HCT116 (cell line): Measurements from ENCODE around the gene CACNA1C. TPM values are rescaled to one million over a fixed set of nuclear protein-coding genes. Genes with fewer than 3 reads are reported as not detected.

Experiments used
- ATAC-seq: fragments of 200-7000 bp; cut with Tn5 transposase; 2 replicates; pipeline ENCODE4 v1.9.1; 2020; ENCODE audit warnings: mild to moderate bottlenecking, moderate library complexity
- BruUV-seq: library from RNA; stranded (reverse); fragments of 400-500 nt; replicated peaks from 2 replicates; lab custom pipeline; 2021; lab: Mats Ljungman, UMichigan
- CTCF ChIA-PET: fragments of 300-600 bp; sonication (Branson Sonifier 250); formaldehyde crosslinking; loops from one replicate; lab custom pipeline; 2021; ENCODE audit warnings: antibody characterized with exemption; lab: Charles Lee
- POLR2A ChIA-PET: fragments of 300-600, 350-600 bp; sonication (Branson Sonifier 250); formaldehyde crosslinking; loops from one replicate; lab custom pipeline; 2021; ENCODE audit warnings: antibody characterized with exemption; lab: Charles Lee
- RAD21 ChIA-PET, 2 experiments: fragments of 300-600 bp; sonication (Branson Sonifier 250); formaldehyde crosslinking; loops; one replicate each; lab custom pipeline; 2023; ENCODE audit warnings: low total read pairs in 2 of 2; ENCODE audit not compliant: uncharacterized antibody in 2 of 2, unreplicated experiment in 2 of 2, low non-redundant PET in 1 of 2; lab: Charles Lee
- DNase-seq: peaks from one replicate; pipeline ENCODE4 v3.0.0-alpha.2; 2010; ENCODE audit warnings: low read depth, low spot score
- H2AFZ ChIP-seq: fragments of 200-600 bp; shearing (Covaris generic), sonication (generic); 2 replicates; pipeline ENCODE4 v1.6.1; 2017; ENCODE audit warnings: low read depth, mixed run types, mixed read lengths, antibody characterized with exemption, low read length; ENCODE audit not compliant: poor library complexity, severe bottlenecking
- H3K27ac ChIP-seq: 2 replicates; pipeline ENCODE4 v1.5.1; 2012; ENCODE audit warnings: low read depth, low read length
- H3K27me3 ChIP-seq: fragments of 200-600 bp; sonication (generic); 2 replicates; pipeline ENCODE4 v1.6.1; 2016; ENCODE audit warnings: mixed run types, low read length, mixed read lengths; ENCODE audit not compliant: insufficient read depth
- H3K36me3 ChIP-seq, 2 experiments: fragments of 200-500 bp in 1 of 2; fragments of 200-600 bp in 1 of 2; sonication (Bioruptor generic) in 1 of 2; sonication (generic) in 1 of 2; 2 replicates each; pipeline versions ENCODE4 v1.5.1 to v1.6.1; 2014 to 2016; ENCODE audit warnings: low read length in 2 of 2, inconsistent platforms in 1 of 2, mixed read lengths in 1 of 2, mixed run types in 1 of 2; ENCODE audit not compliant: insufficient read depth in 2 of 2, control insufficient read depth in 1 of 2
- H3K4me1 ChIP-seq, 2 experiments: fragments of 200-600 bp in 1 of 2; sonication (generic) in 1 of 2; 2 replicates each; pipeline versions ENCODE4 v1.5.1 to v1.6.1; 2012 to 2017; ENCODE audit warnings: low read length in 2 of 2, inconsistent platforms in 1 of 2, mild to moderate bottlenecking in 1 of 2, mixed read lengths in 1 of 2, mixed run types in 1 of 2, moderate library complexity in 1 of 2; ENCODE audit not compliant: insufficient read depth in 2 of 2, control insufficient read depth in 1 of 2
- H3K4me2 ChIP-seq: fragments of 200-600 bp; sonication (generic); 2 replicates; pipeline ENCODE4 v1.6.1; 2017; ENCODE audit warnings: mixed run types, low read length, mixed read lengths
- H3K4me3 ChIP-seq, 2 experiments: fragments of 200-600 bp in 1 of 2; sonication (generic) in 1 of 2; replicated peaks in 1 of 2; 2 replicates each; pipeline ENCODE4 v1.5.1; 2011 to 2016; ENCODE audit warnings: low read length in 2 of 2, control low read depth in 1 of 2, low read depth in 1 of 2, mild to moderate bottlenecking in 1 of 2, mixed read lengths in 1 of 2, mixed run types in 1 of 2
- H3K79me2 ChIP-seq: fragments of 200-600 bp; sonication (generic); 2 replicates; pipeline ENCODE4 v1.6.1; 2017; ENCODE audit warnings: mild to moderate bottlenecking, mixed run types, low read length, moderate library complexity, mixed read lengths; ENCODE audit not compliant: insufficient read depth
- H3K9ac ChIP-seq: fragments of 200-600 bp; sonication (generic); 2 replicates; pipeline ENCODE4 v1.6.1; 2016; ENCODE audit warnings: low read length, mixed read lengths
- H3K9me2 ChIP-seq: fragments of 200-600 bp; sonication (generic), shearing (Covaris generic); 2 replicates; pipeline ENCODE4 v1.6.1; 2017; ENCODE audit warnings: mixed run types, mild to moderate bottlenecking, moderate library complexity; ENCODE audit not compliant: insufficient read depth
- H3K9me3 ChIP-seq, 2 experiments: fragments of 200-500 bp in 1 of 2; fragments of 200-600 bp in 1 of 2; sonication (Bioruptor generic) in 1 of 2; sonication (generic) in 1 of 2; 2 replicates each; pipeline ENCODE4 v1.6.1; 2014 to 2017; ENCODE audit warnings: low read length in 2 of 2, mixed read lengths in 2 of 2, inconsistent platforms in 1 of 2, low read depth in 1 of 2, mild to moderate bottlenecking in 1 of 2, mixed run types in 1 of 2, moderate library complexity in 1 of 2; ENCODE audit not compliant: control insufficient read depth in 1 of 2, insufficient read depth in 1 of 2
- H4K20me1 ChIP-seq: fragments of 200-600 bp; sonication (generic), shearing (Covaris generic); 2 replicates; pipeline ENCODE4 v1.6.1; 2017; ENCODE audit warnings: mixed run types, mild to moderate bottlenecking, moderate library complexity; ENCODE audit not compliant: insufficient read depth
- CBX3 ChIP-seq: IDR thresholded peaks from 2 replicates; pipeline ENCODE4 v1.6.1; 2012; ENCODE audit warnings: low read depth
- CEBPB ChIP-seq: IDR thresholded peaks from 2 replicates; pipeline ENCODE4 v1.6.1; 2012; ENCODE audit warnings: low read depth
- ELF1 ChIP-seq: IDR thresholded peaks from 2 replicates; pipeline ENCODE4 v1.6.1; 2012; ENCODE audit warnings: low read depth, borderline replicate concordance
- EZH2 ChIP-seq: fragments of 200-600 bp; sonication (generic); IDR thresholded peaks from 2 replicates; pipeline ENCODE4 v1.6.1; 2017; ENCODE audit warnings: antibody characterized with exemption, mixed run types
- EZH2phosphoT487 ChIP-seq: fragments of 200-600 bp; IDR thresholded peaks from 2 replicates; pipeline ENCODE4 v1.6.1; 2018; ENCODE audit warnings: antibody characterized with exemption, borderline replicate concordance
- FOSL1 ChIP-seq: IDR thresholded peaks from 2 replicates; pipeline ENCODE4 v1.6.1; 2012; ENCODE audit warnings: low read depth
- POLR2AphosphoS5 ChIP-seq: IDR thresholded peaks from 2 replicates; pipeline ENCODE4 v1.6.1; 2011; ENCODE audit warnings: mild to moderate bottlenecking, low read depth, low read length, moderate library complexity
- SP1 ChIP-seq: IDR thresholded peaks from 2 replicates; pipeline ENCODE4 v1.6.1; 2012; ENCODE audit warnings: low read depth
- SRF ChIP-seq: IDR thresholded peaks from 2 replicates; pipeline ENCODE4 v1.6.1; 2012; ENCODE audit warnings: low read depth
- TCF7L2 ChIP-seq: IDR thresholded peaks from 2 replicates; pipeline ENCODE4 v1.7.0; 2011; ENCODE audit warnings: borderline replicate concordance, inconsistent platforms; ENCODE audit not compliant: insufficient read depth, insufficient read length; ENCODE audit errors: extremely low read depth
- YY1 ChIP-seq: IDR thresholded peaks from 2 replicates; pipeline ENCODE4 v1.6.1; 2011; ENCODE audit warnings: low read length, low read depth, moderate library complexity, mild to moderate bottlenecking; ENCODE audit not compliant: insufficient replicate concordance; ENCODE audit errors: extremely low read depth
- ZNF274 ChIP-seq: fragments of 200-500 bp; sonication (Bioruptor generic); IDR thresholded peaks from 2 replicates; pipeline ENCODE4 v1.6.1; 2014; ENCODE audit warnings: mild to moderate bottlenecking, low read depth, low read length, inconsistent platforms
- intact Hi-C: fragments of 100-400 bp; cut with micrococcal nuclease; formaldehyde crosslinking; loops from 2 replicates; pipeline ENCODE4 v1.10.0; 2022
- total RNA-seq: library from RNA; stranded (reverse); gene quantifications from one replicate; pipeline ENCODE4 v1.2.1, GENCODE V29; 2021; ENCODE audit not compliant: unreplicated experiment
- TF ChIP-seq, protein P1 (sequence below): IDR thresholded peaks from 2 replicates; pipeline ENCODE4 v1.6.1; 2012
- TF ChIP-seq, protein P2 (sequence below): IDR thresholded peaks from 2 replicates; pipeline ENCODE4 v1.6.1; 2012
- TF ChIP-seq, protein P3 (sequence below): IDR thresholded peaks from 2 replicates; pipeline ENCODE4 v1.6.1; 2012; ENCODE audit warnings: low read depth

CACNA1C gene
- total RNA-seq, 1 experiment from 2014 or later, result 0.05 TPM

DNA sequence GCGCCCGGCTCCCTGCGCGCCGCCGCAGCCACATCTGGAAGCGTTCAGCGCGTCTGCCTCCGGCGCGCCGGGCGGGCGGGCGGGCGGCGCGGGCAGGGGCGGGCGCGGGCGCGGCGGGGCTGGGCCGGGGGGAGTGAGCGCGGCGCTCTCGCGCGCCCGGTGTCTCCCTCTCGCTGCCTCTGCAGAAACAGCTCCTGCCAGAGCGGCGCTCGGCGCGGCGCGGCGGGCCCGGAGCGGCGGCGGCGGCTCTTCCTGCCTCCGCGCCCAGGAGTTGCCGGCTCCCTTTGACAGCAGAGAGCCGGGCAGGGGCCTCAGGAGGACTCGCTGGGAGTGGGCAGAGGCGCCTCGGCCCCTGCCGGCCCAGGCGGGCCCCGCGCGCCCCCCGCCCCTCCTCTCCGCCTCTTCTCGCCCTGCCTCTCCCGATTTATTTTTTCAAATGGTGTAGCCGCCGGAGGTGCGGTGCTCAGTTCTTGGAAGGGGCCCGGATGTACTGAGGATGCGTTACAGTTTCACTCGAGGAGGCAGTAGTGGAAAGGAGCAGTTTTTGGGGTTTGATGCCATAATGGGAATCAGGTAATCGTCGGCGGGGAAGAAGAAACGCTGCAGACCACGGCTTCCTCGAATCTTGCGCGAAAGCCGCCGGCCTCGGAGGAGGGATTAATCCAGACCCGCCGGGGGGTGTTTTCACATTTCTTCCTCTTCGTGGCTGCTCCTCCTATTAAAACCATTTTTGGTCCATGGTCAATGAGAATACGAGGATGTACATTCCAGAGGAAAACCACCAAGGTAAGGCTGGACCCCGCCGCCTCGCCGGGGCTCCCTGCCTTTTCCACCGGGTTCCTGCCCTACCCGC lies at the start of gene CACNA1C (continued):
- TF ChIP-seq CEBPB (no peak), EZH2 (no peak), SP1 (no peak)

DNA sequence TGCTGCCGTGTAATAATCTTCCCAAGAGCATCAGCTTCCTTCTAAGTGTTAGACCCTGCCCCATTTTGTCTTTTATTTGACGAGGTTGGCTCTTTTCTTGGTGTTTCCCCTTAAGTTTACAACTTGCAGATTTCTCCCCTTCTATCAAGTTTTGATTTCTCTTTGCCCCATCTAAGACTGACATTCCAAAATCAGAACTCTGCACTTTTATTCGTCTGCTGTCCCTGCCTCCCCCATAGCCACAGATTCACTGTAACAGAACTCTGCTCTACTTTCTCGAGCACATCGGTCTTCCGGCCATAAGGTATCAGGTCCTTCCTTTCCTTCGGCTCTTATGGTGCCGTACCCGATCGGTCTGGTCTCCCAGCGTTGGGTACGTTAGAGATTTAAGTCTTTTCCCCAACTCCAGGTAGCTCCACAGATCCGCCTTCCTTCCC lies 49.1 kb upstream of the CACNA1C start:
- intact Hi-C loops, result no loop called here
- TF ChIP-seq FOSL1 (no peak), POLR2AphosphoS5 (no peak), TCF7L2 (no peak), ELF1 (no peak), YY1 (no peak), CBX3 (no peak), CEBPB (no peak), SRF (no peak), ZNF274 (no peak), EZH2 (no peak), EZH2phosphoT487 (no peak)
- TF ChIP-seq, protein P1, sequence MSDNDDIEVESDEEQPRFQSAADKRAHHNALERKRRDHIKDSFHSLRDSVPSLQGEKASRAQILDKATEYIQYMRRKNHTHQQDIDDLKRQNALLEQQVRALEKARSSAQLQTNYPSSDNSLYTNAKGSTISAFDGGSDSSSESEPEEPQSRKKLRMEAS, result no peak
- TF ChIP-seq, protein P2, sequence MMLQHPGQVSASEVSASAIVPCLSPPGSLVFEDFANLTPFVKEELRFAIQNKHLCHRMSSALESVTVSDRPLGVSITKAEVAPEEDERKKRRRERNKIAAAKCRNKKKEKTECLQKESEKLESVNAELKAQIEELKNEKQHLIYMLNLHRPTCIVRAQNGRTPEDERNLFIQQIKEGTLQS, result no peak
- TF ChIP-seq, protein P3, sequence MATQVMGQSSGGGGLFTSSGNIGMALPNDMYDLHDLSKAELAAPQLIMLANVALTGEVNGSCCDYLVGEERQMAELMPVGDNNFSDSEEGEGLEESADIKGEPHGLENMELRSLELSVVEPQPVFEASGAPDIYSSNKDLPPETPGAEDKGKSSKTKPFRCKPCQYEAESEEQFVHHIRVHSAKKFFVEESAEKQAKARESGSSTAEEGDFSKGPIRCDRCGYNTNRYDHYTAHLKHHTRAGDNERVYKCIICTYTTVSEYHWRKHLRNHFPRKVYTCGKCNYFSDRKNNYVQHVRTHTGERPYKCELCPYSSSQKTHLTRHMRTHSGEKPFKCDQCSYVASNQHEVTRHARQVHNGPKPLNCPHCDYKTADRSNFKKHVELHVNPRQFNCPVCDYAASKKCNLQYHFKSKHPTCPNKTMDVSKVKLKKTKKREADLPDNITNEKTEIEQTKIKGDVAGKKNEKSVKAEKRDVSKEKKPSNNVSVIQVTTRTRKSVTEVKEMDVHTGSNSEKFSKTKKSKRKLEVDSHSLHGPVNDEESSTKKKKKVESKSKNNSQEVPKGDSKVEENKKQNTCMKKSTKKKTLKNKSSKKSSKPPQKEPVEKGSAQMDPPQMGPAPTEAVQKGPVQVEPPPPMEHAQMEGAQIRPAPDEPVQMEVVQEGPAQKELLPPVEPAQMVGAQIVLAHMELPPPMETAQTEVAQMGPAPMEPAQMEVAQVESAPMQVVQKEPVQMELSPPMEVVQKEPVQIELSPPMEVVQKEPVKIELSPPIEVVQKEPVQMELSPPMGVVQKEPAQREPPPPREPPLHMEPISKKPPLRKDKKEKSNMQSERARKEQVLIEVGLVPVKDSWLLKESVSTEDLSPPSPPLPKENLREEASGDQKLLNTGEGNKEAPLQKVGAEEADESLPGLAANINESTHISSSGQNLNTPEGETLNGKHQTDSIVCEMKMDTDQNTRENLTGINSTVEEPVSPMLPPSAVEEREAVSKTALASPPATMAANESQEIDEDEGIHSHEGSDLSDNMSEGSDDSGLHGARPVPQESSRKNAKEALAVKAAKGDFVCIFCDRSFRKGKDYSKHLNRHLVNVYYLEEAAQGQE, result no peak

More for the DNA sequence above, 49.1 kb upstream of the CACNA1C start:
- DNase-seq, result no peak
- H3K4me1 ChIP-seq, result peaks cover 11 to 15% of the 10 kb centered on the region in 2 experiments
- ChIA-PET RAD21 (no interaction called here), POLR2A (no interaction called here), CTCF (no interaction called here)
- H3K27me3 ChIP-seq, result no peaks in the 10 kb centered on the region
- no peaks in the 10 kb centered on the region for H3K9me3 ChIP-seq
- H3K4me3 ChIP-seq, result peak overlapping the region; percentile 92
- H3K4me2 ChIP-seq, result peak overlapping the region; percentile 87
- peaks cover 17% of the 10 kb centered on the region for H3K79me2 ChIP-seq
- BruUV-seq, result TSS peak; percentile 64
- H2AFZ ChIP-seq, result peak overlapping the region; percentile 17
- ATAC-seq, result peak; percentile 23; the same call in 1 of the 2 replicates
- peak overlapping the region; percentile 97 for H3K27ac ChIP-seq
- no peaks in the 10 kb centered on the region for H4K20me1 ChIP-seq
- no peaks in the 10 kb centered on the region for H3K36me3 ChIP-seq
- peak overlapping the region; percentile 90 for H3K9ac ChIP-seq
- H3K9me2 ChIP-seq, result no peaks in the 10 kb centered on the region
